ENCODE data around the gene HS3ST5. TPM values are rescaled to one million over a fixed set of nuclear protein-coding genes. Genes with fewer than 3 reads are reported as not detected.

The HS3ST5 gene
- total RNA-seq, 4 donors from 2014 or later, result not detected

DNA sequence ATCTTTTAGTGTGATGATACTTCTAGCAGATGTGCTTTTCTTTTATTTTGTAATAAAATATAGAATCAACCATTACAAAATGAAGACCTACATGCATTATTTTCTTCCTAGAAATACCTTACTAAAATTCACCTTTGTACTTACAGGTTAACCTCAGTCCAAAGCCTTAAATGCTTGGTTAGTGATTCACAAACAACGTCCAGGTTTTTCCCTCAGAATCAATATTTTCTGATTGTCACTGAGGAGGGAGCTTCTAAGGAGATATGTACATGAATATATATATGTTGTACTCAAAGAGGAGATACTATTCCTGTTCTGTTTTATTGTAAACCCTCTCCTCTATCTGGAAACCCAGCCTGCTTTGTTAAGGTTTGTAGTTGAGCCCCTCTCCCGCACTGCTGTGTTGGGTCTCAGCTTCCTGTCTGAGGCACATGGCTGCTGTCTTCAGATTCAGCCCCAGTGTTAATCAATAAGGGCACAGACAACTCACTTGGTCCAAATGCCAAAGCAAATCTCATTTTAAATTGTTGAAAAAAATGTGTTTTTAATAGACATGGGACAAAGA, 33.9 kb upstream of the HS3ST5 start:
- TF ChIP-seq POLR2A (IDR thresholded peaks at IDR 0.05), result no peak
- TF ChIP-seq, protein P1, sequence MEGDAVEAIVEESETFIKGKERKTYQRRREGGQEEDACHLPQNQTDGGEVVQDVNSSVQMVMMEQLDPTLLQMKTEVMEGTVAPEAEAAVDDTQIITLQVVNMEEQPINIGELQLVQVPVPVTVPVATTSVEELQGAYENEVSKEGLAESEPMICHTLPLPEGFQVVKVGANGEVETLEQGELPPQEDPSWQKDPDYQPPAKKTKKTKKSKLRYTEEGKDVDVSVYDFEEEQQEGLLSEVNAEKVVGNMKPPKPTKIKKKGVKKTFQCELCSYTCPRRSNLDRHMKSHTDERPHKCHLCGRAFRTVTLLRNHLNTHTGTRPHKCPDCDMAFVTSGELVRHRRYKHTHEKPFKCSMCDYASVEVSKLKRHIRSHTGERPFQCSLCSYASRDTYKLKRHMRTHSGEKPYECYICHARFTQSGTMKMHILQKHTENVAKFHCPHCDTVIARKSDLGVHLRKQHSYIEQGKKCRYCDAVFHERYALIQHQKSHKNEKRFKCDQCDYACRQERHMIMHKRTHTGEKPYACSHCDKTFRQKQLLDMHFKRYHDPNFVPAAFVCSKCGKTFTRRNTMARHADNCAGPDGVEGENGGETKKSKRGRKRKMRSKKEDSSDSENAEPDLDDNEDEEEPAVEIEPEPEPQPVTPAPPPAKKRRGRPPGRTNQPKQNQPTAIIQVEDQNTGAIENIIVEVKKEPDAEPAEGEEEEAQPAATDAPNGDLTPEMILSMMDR (IDR thresholded peaks at IDR 0.05), result no peak
- no peak overlapping the region for H3K4me3 ChIP-seq (ENCODE audit: low read depth, poor library complexity, severe bottlenecking)
- intact Hi-C loops (cut with DNase I; ENCODE audit: low total_unique reads), result no loop called here
- no peak for DNase-seq (ENCODE audit: low spot score in 2 of 2)
- WGBS, 2 donors, result 50% methylated on average over 2 of the region's 2 CpGs

DNA sequence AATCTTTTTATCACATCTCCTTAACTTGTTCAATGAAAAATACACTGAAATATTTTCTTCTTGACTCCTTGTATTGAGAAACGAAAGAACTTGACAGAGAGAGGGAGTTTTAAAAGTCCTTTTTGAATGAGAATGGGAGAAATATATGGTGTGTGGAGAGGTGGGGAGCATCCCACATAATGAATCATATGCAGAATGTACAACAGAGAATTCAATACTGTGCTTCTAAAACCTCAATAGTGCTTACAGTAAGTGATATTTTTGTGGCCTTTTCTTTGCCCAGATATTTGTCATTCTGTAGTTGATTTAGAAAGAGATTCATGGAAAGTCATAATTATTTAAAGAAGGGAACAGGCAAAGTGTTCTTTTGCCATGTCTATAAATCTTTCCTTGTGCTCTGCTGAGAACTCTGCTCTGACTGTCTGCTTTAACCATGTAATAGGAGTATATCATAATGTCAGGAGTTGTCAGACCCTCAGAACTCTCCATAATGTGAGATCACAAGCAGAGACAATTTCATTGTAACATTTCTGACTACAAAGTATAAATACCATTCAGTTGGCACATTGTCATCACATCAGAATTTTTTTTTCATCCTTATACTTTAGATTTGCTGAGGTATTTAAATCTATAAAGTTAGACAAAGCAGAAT, 32.8 kb upstream of the HS3ST5 start:
- intact Hi-C loops (cut with DNase I; ENCODE audit: low total_unique reads), result no loop called here
- WGBS, 2 donors, result 44 to 47% methylated on average over 1 of the region's 1 CpG
- H3K4me3 ChIP-seq (ENCODE audit: low read depth, poor library complexity, severe bottlenecking), result no peak overlapping the region
- TF ChIP-seq, protein P1 (IDR thresholded peaks at IDR 0.05), result no peak
- TF ChIP-seq POLR2A (IDR thresholded peaks at IDR 0.05), result no peak
- DNase-seq (ENCODE audit: low spot score in 2 of 2), result no peak

DNA sequence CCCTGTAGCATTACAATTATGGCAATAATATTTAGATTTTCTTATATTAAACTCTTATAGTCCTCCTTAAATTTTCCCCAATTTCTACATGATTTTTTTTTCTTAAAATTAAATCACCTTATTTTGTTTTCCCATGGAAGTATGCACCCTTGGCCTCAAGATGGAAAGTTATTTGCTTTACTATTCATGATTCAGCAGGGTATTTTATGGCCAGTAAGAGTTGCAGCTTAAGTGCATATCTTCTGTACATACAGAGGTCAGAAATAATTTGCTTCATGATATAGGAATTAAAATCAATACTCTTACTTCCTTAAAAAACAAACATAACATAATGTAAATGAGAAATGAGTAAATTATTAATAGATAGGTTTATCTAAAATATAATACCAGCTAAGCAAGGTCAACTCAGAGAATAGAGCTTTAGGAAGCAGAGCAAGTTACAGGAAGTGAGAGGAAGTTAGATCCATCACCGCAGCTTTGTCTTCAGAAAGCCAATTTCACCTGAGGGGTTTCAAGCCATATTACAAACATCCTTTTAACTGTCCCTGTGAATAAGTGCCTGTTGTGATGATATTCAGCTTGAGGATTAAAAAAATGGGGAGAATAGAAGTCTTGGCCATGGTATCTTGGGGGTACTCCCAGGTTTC, 24.6 kb upstream of the HS3ST5 start:
- TF ChIP-seq, protein P1 (IDR thresholded peaks at IDR 0.05), result no peak
- TF ChIP-seq POLR2A (IDR thresholded peaks at IDR 0.05), result no peak

GRCh38 chr6:114366899-114367298, 24.1 kb upstream of the HS3ST5 start:
- TF ChIP-seq, protein P1 (IDR thresholded peaks at IDR 0.05), result no peak
- TF ChIP-seq POLR2A (IDR thresholded peaks at IDR 0.05), result no peak
- H3K4me3 ChIP-seq (ENCODE audit: low read depth, poor library complexity, severe bottlenecking), result no peak overlapping the region
- DNase-seq (ENCODE audit: low spot score in 2 of 2), result no peak
- intact Hi-C loops (cut with DNase I; ENCODE audit: low total_unique reads), result no loop called here

More for the DNA sequence above, 24.6 kb upstream of the HS3ST5 start:
- WGBS, 2 donors, result 70 to 75% methylated on average over 1 of the region's 1 CpG
- no peak overlapping the region for H3K4me3 ChIP-seq (ENCODE audit: low read depth, poor library complexity, severe bottlenecking)
- intact Hi-C loops (cut with DNase I; ENCODE audit: low total_unique reads), result no loop called here
- DNase-seq (ENCODE audit: low spot score in 2 of 2), result no peak

DNA sequence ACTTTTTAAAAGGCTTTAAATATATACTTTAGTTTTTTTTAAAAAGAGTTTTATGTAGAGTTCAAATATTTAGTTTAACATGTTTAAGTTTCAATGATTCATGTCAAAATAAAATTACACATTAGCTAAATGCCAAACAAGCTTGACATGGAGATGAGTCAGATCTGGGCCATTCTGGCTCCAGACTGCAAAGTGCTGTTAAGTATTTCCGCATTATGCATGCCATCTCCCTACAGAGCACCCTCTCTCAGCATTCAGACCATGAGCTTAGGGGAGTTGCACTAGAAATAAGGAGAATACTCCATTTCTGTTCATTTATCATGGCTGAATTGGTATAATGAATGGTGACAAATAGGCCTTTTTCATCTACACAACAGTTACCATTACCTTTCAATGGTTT, 21.5 kb upstream of the HS3ST5 start:
- intact Hi-C loops (cut with DNase I; ENCODE audit: low total_unique reads), result no loop called here
- WGBS, 2 donors, result 39 to 65% methylated on average over 1 of the region's 1 CpG
- TF ChIP-seq POLR2A (IDR thresholded peaks at IDR 0.05), result no peak
- TF ChIP-seq, protein P1 (IDR thresholded peaks at IDR 0.05), result no peak
- no peak for DNase-seq (ENCODE audit: low spot score in 2 of 2)
- H3K4me3 ChIP-seq (ENCODE audit: low read depth, poor library complexity, severe bottlenecking), result no peak overlapping the region
